K562 (cell line): ENCODE results near the gene AIRE. TPM values are rescaled to one million over a fixed set of nuclear protein-coding genes. Genes with fewer than 3 reads are reported as not detected.
A peak's percentile ranks its signal among the peaks of the same experiment; 100 is the strongest.

ENCODE experiments used
- AFF4 ChIP-seq: sonication (generic); formaldehyde crosslinking; IDR thresholded peaks from 2 replicates; pipeline ENCODE4 v1.8.0; 2023; ENCODE audit warnings: mild to moderate bottlenecking, missing genetic modification reagents
- BCOR ChIP-seq: fragments of 450-650 bp; IDR thresholded peaks from 2 replicates; pipeline ENCODE4 v1.6.1; 2016
- CAMTA2 ChIP-seq: fragments of 250-450 bp; sonication (Bioruptor Pico); conservative IDR thresholded peaks from 2 replicates; pipeline ENCODE4 v1.5.1; 2022
- CHD1 ChIP-seq: fragments of 200-600 bp; sonication (generic); IDR thresholded peaks from one replicate; pipeline ENCODE4 v1.6.1; 2012; ENCODE audit warnings: mild to moderate bottlenecking, moderate library complexity, low read length, inconsistent platforms
- ERF ChIP-seq: fragments of 450-650 bp; formaldehyde crosslinking; IDR thresholded peaks from 2 replicates; pipeline ENCODE4 v1.4.0; 2020; ENCODE audit warnings: mild to moderate bottlenecking, mixed read lengths
- GABPA ChIP-seq: fragments of 200-800 bp; sonication (Bioruptor generic); conservative IDR thresholded peaks from 2 replicates; pipeline ENCODE4 v1.6.1; 2016; ENCODE audit warnings: low read depth, missing genetic modification characterization, missing compliant biosample characterization
- POLR2AphosphoS2 ChIP-seq: IDR thresholded peaks from 2 replicates; pipeline ENCODE4 v1.6.1; 2012; ENCODE audit warnings: low read length, improper control_type of control experiment
- PURB ChIP-seq: sonication (generic); formaldehyde crosslinking; IDR thresholded peaks from 2 replicates; pipeline ENCODE4 v1.9.0; 2021; ENCODE audit warnings: low read depth, mild to moderate bottlenecking, missing genetic modification reagents
- SUPT5H ChIP-seq: fragments of 450-650 bp; IDR thresholded peaks from 2 replicates; pipeline ENCODE4 v1.6.1; 2016
- YY1 ChIP-seq, 3 experiments: IDR thresholded peaks; 2 replicates each; pipeline ENCODE4 v1.6.1; 2011; ENCODE audit warnings: low read length in 2 of 3, mild to moderate bottlenecking in 2 of 3, moderate library complexity in 2 of 3, borderline replicate concordance in 1 of 3, control low read depth in 1 of 3, low read depth in 1 of 3; ENCODE audit not compliant: insufficient read depth in 3 of 3, insufficient replicate concordance in 2 of 3, control insufficient read depth in 1 of 3, insufficient read length in 1 of 3; ENCODE audit errors: extremely low read depth in 1 of 3
- ZBED1 ChIP-seq: IDR thresholded peaks from 2 replicates; pipeline ENCODE4 v1.6.1; 2014
- ZNF507 ChIP-seq: conservative IDR thresholded peaks from 2 replicates; pipeline ENCODE4 v1.6.1; 2017; ENCODE audit warnings: missing genetic modification characterization, missing compliant biosample characterization
- ZNF695 ChIP-seq: fragments of 450-650 bp; formaldehyde crosslinking; IDR thresholded peaks from 2 replicates; pipeline ENCODE4 v1.4.0; 2020; ENCODE audit warnings: mild to moderate bottlenecking, moderate library complexity
- ZNF717 ChIP-seq: fragments of 250-450 bp; sonication (Bioruptor Pico); IDR thresholded peaks from 2 replicates; pipeline ENCODE4 v1.5.0; 2021
- polyA plus RNA-seq, 8 experiments: library from polyadenylated mRNA; depleted of rRNA in 4 of 8; stranded (reverse) in 5 of 8; unstranded in 3 of 8; fragments of >200 nt; fragmentation: Nextera tagmentation in 2 of 8; fragmentation: Illumina TruSeq in 1 of 8; extraction: Ambion mirVana in 2 of 8; extraction: Trizol in 1 of 8; gene quantifications; 2 replicates each; pipeline versions ENCODE4 v1.2.1 to v1.2.3, GENCODE V29; 2011 to 2014; ENCODE audit warnings: inconsistent platforms in 1 of 8, missing spikeins in 1 of 8
- total RNA-seq, 7 experiments: library from RNA; depleted of rRNA in 6 of 7; stranded (reverse); fragments of >200 nt in 6 of 7; fragmentation: Illumina TruSeq in 2 of 7; extraction: Trizol in 2 of 7; gene quantifications; 2 replicates each; pipeline versions ENCODE4 v1.2.1 to v1.2.3, GENCODE V29; 2011 to 2021; ENCODE audit warnings: low replicate concordance in 1 of 7
- TF ChIP-seq, protein P1 (sequence below): sonication (generic); formaldehyde crosslinking; IDR thresholded peaks from 2 replicates; pipeline ENCODE4 v1.8.0; 2022; ENCODE audit warnings: mild to moderate bottlenecking, missing genetic modification reagents
- TF ChIP-seq, protein P2 (sequence below): fragments of 250-450 bp; sonication (Bioruptor Pico); IDR thresholded peaks from 2 replicates; pipeline ENCODE4 v1.8.0; 2021; ENCODE audit warnings: moderate library complexity, mild to moderate bottlenecking, inconsistent platforms
- TF ChIP-seq, protein P3 (sequence below): fragments of 200-800 bp; sonication (Bioruptor generic); IDR thresholded peaks from 2 replicates; pipeline ENCODE4 v1.6.1; 2016; ENCODE audit warnings: missing genetic modification characterization, missing compliant biosample characterization

AIRE gene
- total and polyA plus RNA-seq, 9 of the 15 experiments (the other 6 are each of a cell fraction or from before 2014, with no cell fraction given) = 0.01 TPM; not detected in 8

DNA sequence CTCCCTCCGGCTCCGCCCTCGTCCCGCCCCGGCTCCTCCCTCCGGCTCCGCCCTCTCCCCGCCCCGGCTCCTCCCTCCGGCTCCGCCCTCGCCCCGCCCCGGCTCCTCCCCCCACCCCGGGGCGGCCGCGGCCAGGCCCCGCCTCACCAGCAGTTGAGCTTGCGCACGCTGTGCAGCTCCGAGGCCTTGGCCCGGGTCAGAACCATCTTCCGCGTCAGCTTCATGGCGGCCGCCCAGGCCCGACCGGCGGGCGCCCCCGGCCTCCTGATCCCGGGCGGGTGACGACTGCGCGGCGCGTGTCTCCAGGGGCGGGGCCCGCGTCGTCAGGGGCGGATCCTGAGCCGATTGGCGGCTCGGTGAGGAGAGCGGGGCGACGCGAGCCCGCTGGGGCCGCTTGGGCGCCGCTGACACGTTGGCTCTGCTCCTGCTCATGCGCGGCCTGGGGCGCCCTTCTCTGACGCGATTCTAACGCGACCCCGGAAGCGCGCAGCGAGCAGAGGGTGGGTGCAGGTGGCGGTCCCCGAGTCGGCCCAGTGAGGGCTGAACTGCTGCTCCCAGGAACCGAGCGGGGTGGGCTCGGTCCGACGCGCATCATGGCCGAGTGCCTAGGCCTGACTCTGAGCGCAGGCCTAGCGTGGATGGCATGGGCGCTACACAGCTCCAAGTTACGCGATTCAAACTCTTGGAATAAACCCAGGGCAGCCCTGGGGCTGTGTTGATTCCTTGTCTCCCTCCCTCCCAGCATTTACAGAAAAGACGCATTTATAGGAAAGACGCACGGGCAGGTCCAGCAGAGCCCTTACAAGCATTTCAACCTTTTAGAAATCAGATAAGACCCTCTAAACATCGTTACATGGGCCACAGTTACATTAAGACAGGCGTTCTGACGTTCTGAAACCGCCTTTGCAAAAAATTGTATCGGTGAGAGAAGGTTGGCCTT, 53.6 kb downstream of the AIRE start, which contains the start of gene CFAP410 (continued):
- TF ChIP-seq, protein P1, sequence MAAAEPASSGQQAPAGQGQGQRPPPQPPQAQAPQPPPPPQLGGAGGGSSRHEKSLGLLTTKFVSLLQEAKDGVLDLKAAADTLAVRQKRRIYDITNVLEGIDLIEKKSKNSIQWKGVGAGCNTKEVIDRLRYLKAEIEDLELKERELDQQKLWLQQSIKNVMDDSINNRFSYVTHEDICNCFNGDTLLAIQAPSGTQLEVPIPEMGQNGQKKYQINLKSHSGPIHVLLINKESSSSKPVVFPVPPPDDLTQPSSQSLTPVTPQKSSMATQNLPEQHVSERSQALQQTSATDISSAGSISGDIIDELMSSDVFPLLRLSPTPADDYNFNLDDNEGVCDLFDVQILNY (CRISPR knock-in tag) = no peak
- TF ChIP-seq PURB (no peak), SUPT5H (peak; percentile 95), BCOR (no peak), POLR2AphosphoS2 (no peak; the same call in 1 of the 2 replicates), GABPA (tag) (peak; percentile 71), YY1 (IDR thresholded peaks at IDR 0.05; ENCODE audit: borderline replicate concordance in 1 of 3, control insufficient read depth in 1 of 3, extremely low read depth in 1 of 3, insufficient read depth in 3 of 3, insufficient read length in 1 of 3, insufficient replicate concordance in 2 of 3, low read depth in 1 of 3, low read length in 2 of 3) (peak in 2 of 3 experiments; percentile 59 to 79), ZBED1 (0 out of 2 replicates have a peak, but pooled peaks have one; percentile 65), ZNF695 (no peak), ZNF507 (tag) (no peak), CAMTA2 (peak; percentile 81; the same call in 1 of the 2 replicates), CHD1 (peak; percentile 95), ERF (CRISPR knock-in tag) (peak; percentile 85), AFF4 (CRISPR knock-in tag) (peak; percentile 92), ZNF717 (no peak)
- TF ChIP-seq, protein P2, sequence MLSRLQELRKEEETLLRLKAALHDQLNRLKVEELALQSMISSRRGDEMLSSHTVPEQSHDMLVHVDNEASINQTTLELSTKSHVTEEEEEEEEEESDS (CRISPR knock-in tag) = no peak
- TF ChIP-seq, protein P3, sequence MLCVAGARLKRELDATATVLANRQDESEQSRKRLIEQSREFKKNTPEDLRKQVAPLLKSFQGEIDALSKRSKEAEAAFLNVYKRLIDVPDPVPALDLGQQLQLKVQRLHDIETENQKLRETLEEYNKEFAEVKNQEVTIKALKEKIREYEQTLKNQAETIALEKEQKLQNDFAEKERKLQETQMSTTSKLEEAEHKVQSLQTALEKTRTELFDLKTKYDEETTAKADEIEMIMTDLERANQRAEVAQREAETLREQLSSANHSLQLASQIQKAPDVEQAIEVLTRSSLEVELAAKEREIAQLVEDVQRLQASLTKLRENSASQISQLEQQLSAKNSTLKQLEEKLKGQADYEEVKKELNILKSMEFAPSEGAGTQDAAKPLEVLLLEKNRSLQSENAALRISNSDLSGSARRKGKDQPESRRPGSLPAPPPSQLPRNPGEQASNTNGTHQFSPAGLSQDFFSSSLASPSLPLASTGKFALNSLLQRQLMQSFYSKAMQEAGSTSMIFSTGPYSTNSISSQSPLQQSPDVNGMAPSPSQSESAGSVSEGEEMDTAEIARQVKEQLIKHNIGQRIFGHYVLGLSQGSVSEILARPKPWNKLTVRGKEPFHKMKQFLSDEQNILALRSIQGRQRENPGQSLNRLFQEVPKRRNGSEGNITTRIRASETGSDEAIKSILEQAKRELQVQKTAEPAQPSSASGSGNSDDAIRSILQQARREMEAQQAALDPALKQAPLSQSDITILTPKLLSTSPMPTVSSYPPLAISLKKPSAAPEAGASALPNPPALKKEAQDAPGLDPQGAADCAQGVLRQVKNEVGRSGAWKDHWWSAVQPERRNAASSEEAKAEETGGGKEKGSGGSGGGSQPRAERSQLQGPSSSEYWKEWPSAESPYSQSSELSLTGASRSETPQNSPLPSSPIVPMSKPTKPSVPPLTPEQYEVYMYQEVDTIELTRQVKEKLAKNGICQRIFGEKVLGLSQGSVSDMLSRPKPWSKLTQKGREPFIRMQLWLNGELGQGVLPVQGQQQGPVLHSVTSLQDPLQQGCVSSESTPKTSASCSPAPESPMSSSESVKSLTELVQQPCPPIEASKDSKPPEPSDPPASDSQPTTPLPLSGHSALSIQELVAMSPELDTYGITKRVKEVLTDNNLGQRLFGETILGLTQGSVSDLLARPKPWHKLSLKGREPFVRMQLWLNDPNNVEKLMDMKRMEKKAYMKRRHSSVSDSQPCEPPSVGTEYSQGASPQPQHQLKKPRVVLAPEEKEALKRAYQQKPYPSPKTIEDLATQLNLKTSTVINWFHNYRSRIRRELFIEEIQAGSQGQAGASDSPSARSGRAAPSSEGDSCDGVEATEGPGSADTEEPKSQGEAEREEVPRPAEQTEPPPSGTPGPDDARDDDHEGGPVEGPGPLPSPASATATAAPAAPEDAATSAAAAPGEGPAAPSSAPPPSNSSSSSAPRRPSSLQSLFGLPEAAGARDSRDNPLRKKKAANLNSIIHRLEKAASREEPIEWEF (CRISPR knock-in tag) = no peak
